HepG2 (cell line): Measurements from ENCODE around the gene GATAD2B.
A peak's percentile ranks its signal among the peaks of the same experiment; 100 is the strongest.

Source experiments
- AGO2 ChIP-seq: fragments of 200-400 bp; formaldehyde crosslinking; optimal IDR thresholded peaks from 2 replicates; pipeline ENCODE3; 2017; ENCODE audit warnings: mild to moderate bottlenecking, low read depth, low read length, moderate library complexity
- EZH2 ChIP-seq: conservative IDR thresholded peaks from 2 replicates; pipeline ENCODE4 v1.6.1; 2012; ENCODE audit warnings: mild to moderate bottlenecking, low read depth, low read length, moderate library complexity
- PHF8 ChIP-seq: sonication (generic); formaldehyde crosslinking; IDR thresholded peaks from 2 replicates; pipeline ENCODE4 v1.5.0; 2020; ENCODE audit warnings: missing genetic modification reagents
- SKI ChIP-seq: fragments of 450-650 bp; IDR thresholded peaks from one replicate; pipeline ENCODE4 v1.6.1; 2018; ENCODE audit warnings: mild to moderate bottlenecking; ENCODE audit not compliant: partially characterized antibody
- TRIM24 ChIP-seq: sonication (generic); formaldehyde crosslinking; IDR thresholded peaks from 2 replicates; pipeline ENCODE4 v1.8.0; 2022; ENCODE audit warnings: mild to moderate bottlenecking, missing genetic modification reagents
- ZBTB8A ChIP-seq: sonication (generic); formaldehyde crosslinking; IDR thresholded peaks from 2 replicates; pipeline ENCODE4 v1.4.0; 2020; ENCODE audit warnings: mild to moderate bottlenecking, low read depth, missing genetic modification reagents, borderline replicate concordance
- TF ChIP-seq, protein P1 (sequence below): sonication (generic); formaldehyde crosslinking; IDR thresholded peaks from 2 replicates; pipeline ENCODE4 v1.4.0; 2020; ENCODE audit warnings: missing genetic modification reagents, mild to moderate bottlenecking, borderline replicate concordance
- TF ChIP-seq, protein P2 (sequence below): sonication (generic); formaldehyde crosslinking; IDR thresholded peaks from 2 replicates; pipeline ENCODE4 v1.5.0; 2020; ENCODE audit warnings: mild to moderate bottlenecking, missing genetic modification reagents, moderate library complexity
- TF ChIP-seq, protein P3 (sequence below): sonication (generic); formaldehyde crosslinking; IDR thresholded peaks from 2 replicates; pipeline ENCODE4 v1.8.0; 2022; ENCODE audit warnings: low read depth, missing genetic modification reagents
- TF ChIP-seq, protein P4 (sequence below): sonication (generic); formaldehyde crosslinking; IDR thresholded peaks from 2 replicates; pipeline ENCODE4 v1.8.1; 2023; ENCODE audit warnings: mild to moderate bottlenecking, inconsistent platforms, moderate library complexity, missing genetic modification reagents, borderline replicate concordance

DNA sequence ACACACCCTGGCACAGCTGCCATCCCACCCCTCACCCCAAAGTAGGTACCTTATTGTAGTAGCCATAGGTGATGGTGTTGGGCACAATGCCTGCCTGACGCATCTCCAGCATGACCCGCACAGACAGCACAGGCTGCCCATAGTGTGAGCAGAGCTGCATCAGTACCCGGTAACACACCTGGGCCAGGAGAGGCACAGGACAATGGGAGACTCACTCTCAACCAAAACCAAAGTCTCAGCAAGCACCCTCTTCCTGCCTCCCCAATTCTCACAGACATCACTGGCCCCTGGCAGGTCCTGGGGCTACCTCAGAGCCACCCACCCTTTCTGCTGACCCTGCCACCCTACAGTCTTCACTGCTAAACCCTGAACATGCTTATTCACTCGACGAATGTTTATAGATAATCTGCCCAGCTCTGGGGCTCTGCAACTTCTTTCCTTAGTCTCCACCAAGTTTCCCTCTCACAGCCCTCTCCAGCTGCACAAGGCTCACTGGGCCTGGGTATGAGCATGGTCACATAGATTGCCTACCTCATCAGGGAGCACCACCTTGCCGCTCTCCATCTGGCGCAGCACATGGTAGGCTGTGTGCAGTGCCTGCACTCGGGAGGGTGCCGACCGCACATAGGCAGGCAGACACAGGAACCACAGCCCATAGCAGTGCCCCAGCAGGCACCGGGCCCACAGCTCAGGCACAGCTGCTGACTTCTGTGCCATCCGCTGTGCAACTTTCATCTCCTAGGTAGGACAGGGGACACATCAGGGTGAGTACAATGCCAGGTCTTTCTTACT, 13.4 kb upstream of the GATAD2B start:
- no peak for TF ChIP-seq ZBTB8A (CRISPR knock-in tag)
- no peak for TF ChIP-seq PHF8 (CRISPR knock-in tag)
- TF ChIP-seq, protein P1, sequence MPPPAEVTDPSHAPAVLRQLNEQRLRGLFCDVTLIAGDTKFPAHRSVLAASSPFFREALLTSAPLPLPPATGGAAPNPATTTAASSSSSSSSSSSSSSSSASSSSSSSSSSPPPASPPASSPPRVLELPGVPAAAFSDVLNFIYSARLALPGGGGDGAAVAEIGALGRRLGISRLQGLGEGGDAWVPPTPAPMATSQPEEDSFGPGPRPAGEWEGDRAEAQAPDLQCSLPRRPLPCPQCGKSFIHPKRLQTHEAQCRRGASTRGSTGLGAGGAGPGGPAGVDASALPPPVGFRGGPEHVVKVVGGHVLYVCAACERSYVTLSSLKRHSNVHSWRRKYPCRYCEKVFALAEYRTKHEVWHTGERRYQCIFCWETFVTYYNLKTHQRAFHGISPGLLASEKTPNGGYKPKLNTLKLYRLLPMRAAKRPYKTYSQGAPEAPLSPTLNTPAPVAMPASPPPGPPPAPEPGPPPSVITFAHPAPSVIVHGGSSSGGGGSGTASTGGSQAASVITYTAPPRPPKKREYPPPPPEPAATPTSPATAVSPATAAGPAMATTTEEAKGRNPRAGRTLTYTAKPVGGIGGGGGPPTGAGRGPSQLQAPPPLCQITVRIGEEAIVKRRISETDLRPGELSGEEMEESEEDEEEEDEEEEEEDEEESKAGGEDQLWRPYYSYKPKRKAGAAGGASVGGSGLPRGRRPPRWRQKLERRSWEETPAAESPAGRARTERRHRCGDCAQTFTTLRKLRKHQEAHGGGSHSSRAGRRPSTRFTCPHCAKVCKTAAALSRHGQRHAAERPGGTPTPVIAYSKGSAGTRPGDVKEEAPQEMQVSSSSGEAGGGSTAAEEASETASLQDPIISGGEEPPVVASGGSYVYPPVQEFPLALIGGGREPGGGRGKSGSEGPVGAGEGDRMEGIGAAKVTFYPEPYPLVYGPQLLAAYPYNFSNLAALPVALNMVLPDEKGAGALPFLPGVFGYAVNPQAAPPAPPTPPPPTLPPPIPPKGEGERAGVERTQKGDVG (CRISPR knock-in tag), result no peak
- TF ChIP-seq EZH2, result no peak
- peak; percentile 30 for TF ChIP-seq AGO2
- TF ChIP-seq, protein P2, sequence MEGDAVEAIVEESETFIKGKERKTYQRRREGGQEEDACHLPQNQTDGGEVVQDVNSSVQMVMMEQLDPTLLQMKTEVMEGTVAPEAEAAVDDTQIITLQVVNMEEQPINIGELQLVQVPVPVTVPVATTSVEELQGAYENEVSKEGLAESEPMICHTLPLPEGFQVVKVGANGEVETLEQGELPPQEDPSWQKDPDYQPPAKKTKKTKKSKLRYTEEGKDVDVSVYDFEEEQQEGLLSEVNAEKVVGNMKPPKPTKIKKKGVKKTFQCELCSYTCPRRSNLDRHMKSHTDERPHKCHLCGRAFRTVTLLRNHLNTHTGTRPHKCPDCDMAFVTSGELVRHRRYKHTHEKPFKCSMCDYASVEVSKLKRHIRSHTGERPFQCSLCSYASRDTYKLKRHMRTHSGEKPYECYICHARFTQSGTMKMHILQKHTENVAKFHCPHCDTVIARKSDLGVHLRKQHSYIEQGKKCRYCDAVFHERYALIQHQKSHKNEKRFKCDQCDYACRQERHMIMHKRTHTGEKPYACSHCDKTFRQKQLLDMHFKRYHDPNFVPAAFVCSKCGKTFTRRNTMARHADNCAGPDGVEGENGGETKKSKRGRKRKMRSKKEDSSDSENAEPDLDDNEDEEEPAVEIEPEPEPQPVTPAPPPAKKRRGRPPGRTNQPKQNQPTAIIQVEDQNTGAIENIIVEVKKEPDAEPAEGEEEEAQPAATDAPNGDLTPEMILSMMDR (CRISPR knock-in tag), result no peak
- TF ChIP-seq TRIM24 (CRISPR knock-in tag), result no peak
- TF ChIP-seq, protein P3, sequence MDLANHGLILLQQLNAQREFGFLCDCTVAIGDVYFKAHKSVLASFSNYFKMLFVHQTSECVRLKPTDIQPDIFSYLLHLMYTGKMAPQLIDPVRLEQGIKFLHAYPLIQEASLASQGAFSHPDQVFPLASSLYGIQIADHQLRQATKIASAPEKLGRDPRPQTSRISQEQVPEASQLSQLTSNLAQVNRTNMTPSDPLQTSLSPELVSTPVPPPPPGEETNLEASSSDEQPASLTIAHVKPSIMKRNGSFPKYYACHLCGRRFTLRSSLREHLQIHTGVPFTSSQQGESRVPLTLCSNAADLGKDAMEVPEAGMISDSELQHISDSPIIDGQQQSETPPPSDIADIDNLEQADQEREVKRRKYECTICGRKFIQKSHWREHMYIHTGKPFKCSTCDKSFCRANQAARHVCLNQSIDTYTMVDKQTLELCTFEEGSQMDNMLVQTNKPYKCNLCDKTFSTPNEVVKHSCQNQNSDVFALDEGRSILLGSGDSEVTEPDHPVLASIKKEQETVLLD (CRISPR knock-in tag), result no peak
- TF ChIP-seq, protein P4, sequence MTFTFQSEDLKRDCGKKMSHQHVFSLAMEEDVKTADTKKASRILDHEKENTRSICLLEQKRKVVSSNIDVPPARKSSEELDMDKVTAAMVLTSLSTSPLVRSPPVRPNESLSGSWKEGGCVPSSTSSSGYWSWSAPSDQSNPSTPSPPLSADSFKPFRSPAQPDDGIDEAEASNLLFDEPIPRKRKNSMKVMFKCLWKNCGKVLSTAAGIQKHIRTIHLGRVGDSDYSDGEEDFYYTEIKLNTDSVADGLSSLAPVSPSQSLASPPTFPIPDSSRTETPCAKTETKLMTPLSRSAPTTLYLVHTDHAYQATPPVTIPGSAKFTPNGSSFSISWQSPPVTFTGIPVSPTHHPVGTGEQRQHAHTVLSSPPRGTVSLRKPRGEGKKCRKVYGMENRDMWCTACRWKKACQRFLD (CRISPR knock-in tag), result no peak
- TF ChIP-seq SKI, result no peak
